SK-N-SH treated with all-trans-retinoic acid at 6 μM for 48 hours (cell line): ENCODE data around the gene CRISPLD2.

Experiments used
- ATAC-seq: fragments of 200-7000 bp; cut with Tn5 transposase; 3 replicates; pipeline ENCODE4 v1.9.1; 2020; ENCODE audit warnings: mild to moderate bottlenecking, moderate library complexity
- BACH2 ChIP-seq: fragments of 250-450 bp; sonication (Bioruptor Pico); IDR thresholded peaks from 2 replicates; pipeline ENCODE4 v1.9.0; 2021; ENCODE audit warnings: mild to moderate bottlenecking, borderline replicate concordance
- CSDC2 ChIP-seq: fragments of 250-450 bp; sonication (Bioruptor Pico); IDR thresholded peaks from 2 replicates; pipeline ENCODE4 v1.5.0; 2020; ENCODE audit warnings: mild to moderate bottlenecking, moderate library complexity
- CSRNP3 ChIP-seq: fragments of 250-450 bp; sonication (Bioruptor Pico); IDR thresholded peaks from 2 replicates; pipeline ENCODE4 v1.5.1; 2021; ENCODE audit warnings: mild to moderate bottlenecking, moderate library complexity
- ESRRG ChIP-seq: fragments of 250-450 bp; sonication (Bioruptor Pico); IDR thresholded peaks from 2 replicates; pipeline ENCODE4 v1.6.1; 2021; ENCODE audit warnings: mild to moderate bottlenecking
- GLIS3 ChIP-seq: fragments of 250-450 bp; sonication (Bioruptor Pico); IDR thresholded peaks from 2 replicates; pipeline ENCODE4 v1.5.0; 2020; ENCODE audit warnings: mild to moderate bottlenecking, moderate library complexity
- ISL1 ChIP-seq: fragments of 250-450 bp; sonication (Bioruptor Pico); IDR thresholded peaks from 2 replicates; pipeline ENCODE4 v2.1.2; 2022; ENCODE audit warnings: mild to moderate bottlenecking, moderate library complexity
- OSR1 ChIP-seq: fragments of 250-450 bp; sonication (Bioruptor Pico); IDR thresholded peaks from 2 replicates; pipeline ENCODE4 v1.8.0; 2022; ENCODE audit warnings: moderate library complexity, mild to moderate bottlenecking, inconsistent platforms
- PATZ1 ChIP-seq: fragments of 250-450 bp; sonication (Bioruptor Pico); IDR thresholded peaks from 2 replicates; pipeline ENCODE4 v1.8.0; 2020; ENCODE audit warnings: mild to moderate bottlenecking, moderate library complexity, borderline replicate concordance
- PPARA ChIP-seq: fragments of 250-450 bp; sonication (Bioruptor Pico); IDR thresholded peaks from 2 replicates; pipeline ENCODE4 v1.5.0; 2020; ENCODE audit warnings: mild to moderate bottlenecking, borderline replicate concordance
- RARB ChIP-seq: fragments of 250-450 bp; sonication (Bioruptor Pico); IDR thresholded peaks from 2 replicates; pipeline ENCODE4 v1.8.0; 2021; ENCODE audit warnings: mild to moderate bottlenecking, moderate library complexity
- SNAI2 ChIP-seq: fragments of 250-450 bp; sonication (Bioruptor Pico); IDR thresholded peaks from 2 replicates; pipeline ENCODE4 v1.5.0; 2020; ENCODE audit warnings: mild to moderate bottlenecking, moderate library complexity
- TCF4 ChIP-seq: fragments of 250-450 bp; sonication (Bioruptor Pico); IDR thresholded peaks from 2 replicates; pipeline ENCODE4 v1.8.0; 2021; ENCODE audit warnings: mild to moderate bottlenecking, moderate library complexity, borderline replicate concordance
- TOX ChIP-seq: fragments of 250-450 bp; sonication (Bioruptor Pico); IDR thresholded peaks from 2 replicates; pipeline ENCODE4 v1.8.0; 2021; ENCODE audit warnings: mild to moderate bottlenecking, moderate library complexity, borderline replicate concordance
- ZC3H10 ChIP-seq: fragments of 250-450 bp; sonication (Bioruptor Pico); IDR thresholded peaks from 2 replicates; pipeline ENCODE4 v1.5.1; 2021; ENCODE audit warnings: mild to moderate bottlenecking, moderate library complexity
- ZFP3 ChIP-seq: fragments of 250-450 bp; sonication (Bioruptor Pico); IDR thresholded peaks from 2 replicates; pipeline ENCODE4 v1.5.0; 2020; ENCODE audit warnings: mild to moderate bottlenecking, moderate library complexity
- ZFP30 ChIP-seq: fragments of 450-650 bp; formaldehyde crosslinking; IDR thresholded peaks from 2 replicates; pipeline ENCODE4 v1.5.0; 2022; ENCODE audit warnings: mild to moderate bottlenecking, moderate library complexity
- ZNF565 ChIP-seq: fragments of 450-650 bp; formaldehyde crosslinking; conservative IDR thresholded peaks from 2 replicates; pipeline ENCODE4 v1.5.0; 2020; ENCODE audit warnings: low read depth, mild to moderate bottlenecking, moderate library complexity
- ZNF8 ChIP-seq: fragments of 450-650 bp; formaldehyde crosslinking; IDR thresholded peaks from 2 replicates; pipeline ENCODE4 v1.5.0; 2020; ENCODE audit warnings: mild to moderate bottlenecking, moderate library complexity
- TF ChIP-seq, protein P1 (sequence below): fragments of 250-450 bp; sonication (Bioruptor Pico); IDR thresholded peaks from 2 replicates; pipeline ENCODE4 v1.5.0; 2020; ENCODE audit warnings: mild to moderate bottlenecking, moderate library complexity
- TF ChIP-seq, protein P2 (sequence below): fragments of 250-450 bp; sonication (Bioruptor Pico); IDR thresholded peaks from 2 replicates; pipeline ENCODE4 v1.8.0; 2021; ENCODE audit warnings: low read depth, mild to moderate bottlenecking, moderate library complexity, borderline replicate concordance
- TF ChIP-seq, protein P3 (sequence below): fragments of 250-450 bp; sonication (Bioruptor Pico); IDR thresholded peaks from 2 replicates; pipeline ENCODE4 v1.5.1; 2020; ENCODE audit warnings: low read depth, mild to moderate bottlenecking, moderate library complexity

The CRISPLD2 gene

GRCh38 chr16:84806890-84807258, 12.9 kb upstream of the CRISPLD2 start (continued):
- TF ChIP-seq, protein P1, sequence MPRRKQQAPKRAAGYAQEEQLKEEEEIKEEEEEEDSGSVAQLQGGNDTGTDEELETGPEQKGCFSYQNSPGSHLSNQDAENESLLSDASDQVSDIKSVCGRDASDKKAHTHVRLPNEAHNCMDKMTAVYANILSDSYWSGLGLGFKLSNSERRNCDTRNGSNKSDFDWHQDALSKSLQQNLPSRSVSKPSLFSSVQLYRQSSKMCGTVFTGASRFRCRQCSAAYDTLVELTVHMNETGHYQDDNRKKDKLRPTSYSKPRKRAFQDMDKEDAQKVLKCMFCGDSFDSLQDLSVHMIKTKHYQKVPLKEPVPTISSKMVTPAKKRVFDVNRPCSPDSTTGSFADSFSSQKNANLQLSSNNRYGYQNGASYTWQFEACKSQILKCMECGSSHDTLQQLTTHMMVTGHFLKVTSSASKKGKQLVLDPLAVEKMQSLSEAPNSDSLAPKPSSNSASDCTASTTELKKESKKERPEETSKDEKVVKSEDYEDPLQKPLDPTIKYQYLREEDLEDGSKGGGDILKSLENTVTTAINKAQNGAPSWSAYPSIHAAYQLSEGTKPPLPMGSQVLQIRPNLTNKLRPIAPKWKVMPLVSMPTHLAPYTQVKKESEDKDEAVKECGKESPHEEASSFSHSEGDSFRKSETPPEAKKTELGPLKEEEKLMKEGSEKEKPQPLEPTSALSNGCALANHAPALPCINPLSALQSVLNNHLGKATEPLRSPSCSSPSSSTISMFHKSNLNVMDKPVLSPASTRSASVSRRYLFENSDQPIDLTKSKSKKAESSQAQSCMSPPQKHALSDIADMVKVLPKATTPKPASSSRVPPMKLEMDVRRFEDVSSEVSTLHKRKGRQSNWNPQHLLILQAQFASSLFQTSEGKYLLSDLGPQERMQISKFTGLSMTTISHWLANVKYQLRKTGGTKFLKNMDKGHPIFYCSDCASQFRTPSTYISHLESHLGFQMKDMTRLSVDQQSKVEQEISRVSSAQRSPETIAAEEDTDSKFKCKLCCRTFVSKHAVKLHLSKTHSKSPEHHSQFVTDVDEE (CRISPR knock-in tag), result no peak
- TF ChIP-seq CSRNP3 (CRISPR knock-in tag) (no peak), RARB (no peak)

DNA sequence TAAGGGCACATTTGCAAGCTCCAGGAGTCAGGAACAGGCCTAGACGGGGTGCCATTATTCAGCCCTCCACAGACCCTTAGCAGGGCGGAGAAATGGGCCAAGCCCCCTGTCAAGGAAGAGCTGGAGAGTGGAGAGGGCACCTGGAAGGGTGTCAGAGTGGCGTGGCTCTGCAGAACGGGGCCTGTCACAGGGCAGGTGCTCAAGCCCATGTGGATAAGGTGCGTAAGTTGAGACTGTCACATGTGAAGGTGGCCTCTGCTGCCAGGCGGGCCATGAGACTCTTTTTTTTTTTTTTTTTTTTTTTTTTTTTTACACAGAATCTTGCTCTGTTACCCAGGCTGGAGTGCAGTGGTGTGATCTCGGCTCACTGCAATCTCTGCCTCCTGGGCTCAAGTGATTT, 12.0 kb upstream of the CRISPLD2 start:
- TF ChIP-seq ZNF8 (CRISPR knock-in tag) (no peak), SNAI2 (CRISPR knock-in tag) (no peak), RARB (no peak), ESRRG (no peak), CSDC2 (CRISPR knock-in tag) (no peak), ISL1 (CRISPR knock-in tag) (no peak), ZC3H10 (CRISPR knock-in tag) (no peak), PATZ1 (no peak), ZFP3 (CRISPR knock-in tag) (no peak), ZFP30 (CRISPR knock-in tag) (no peak), ZNF565 (CRISPR knock-in tag) (no peak), OSR1 (CRISPR knock-in tag) (no peak)
- TF ChIP-seq, all 23 proteins: peak for 0
- ATAC-seq, result no peak

GRCh38 chr16:84808826-84809225, 11.0 kb upstream of the CRISPLD2 start:
- no peak for ATAC-seq
- TF ChIP-seq ZFP3 (CRISPR knock-in tag) (no peak), BACH2 (CRISPR knock-in tag) (no peak), TCF4 (no peak), SNAI2 (CRISPR knock-in tag) (no peak), ZC3H10 (CRISPR knock-in tag) (no peak), TOX (CRISPR knock-in tag) (no peak), OSR1 (CRISPR knock-in tag) (no peak), PPARA (CRISPR knock-in tag) (no peak), ZFP30 (CRISPR knock-in tag) (no peak), RARB (no peak), GLIS3 (no peak), ZNF565 (CRISPR knock-in tag) (no peak)
- TF ChIP-seq, protein P1 (CRISPR knock-in tag), result no peak

DNA sequence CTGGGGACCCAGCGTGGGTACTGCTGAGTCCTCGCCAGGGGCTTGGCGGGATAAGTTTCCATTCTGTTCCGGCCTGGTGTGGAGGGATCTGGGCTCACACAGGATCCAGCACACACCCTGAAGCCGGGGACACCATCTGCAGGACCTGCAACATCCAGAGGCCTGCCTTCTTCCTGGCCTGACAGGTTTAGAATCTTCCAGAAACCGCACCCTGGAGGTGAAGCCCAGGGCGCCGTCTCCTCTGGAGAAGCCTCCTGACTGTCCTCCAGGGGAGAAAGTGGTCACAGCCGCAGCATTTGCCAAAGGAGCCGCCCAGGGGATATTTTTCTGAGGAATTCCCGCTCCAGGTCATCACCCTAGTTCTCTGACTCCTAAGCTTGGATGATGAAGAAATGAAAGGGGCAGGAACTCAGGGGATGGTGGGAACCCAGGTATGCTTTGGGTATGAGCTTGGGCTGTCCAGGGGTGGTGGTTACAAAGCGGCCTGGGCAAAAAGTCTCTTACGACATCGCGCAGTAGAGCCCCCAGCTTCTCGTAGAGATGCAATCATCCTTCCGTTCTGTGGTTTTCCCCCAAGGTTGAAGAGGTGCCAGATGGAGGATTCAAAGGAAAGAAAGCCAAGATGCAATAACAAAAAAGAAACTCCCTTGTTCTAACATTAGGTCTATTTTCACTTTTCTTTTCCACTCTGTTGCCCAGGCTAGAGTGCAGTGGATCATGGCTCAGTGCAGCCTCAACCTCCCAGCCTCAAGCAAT, 9.1 kb upstream of the CRISPLD2 start:
- ATAC-seq, result no peak
- TF ChIP-seq GLIS3, result no peak
- TF ChIP-seq, protein P2, sequence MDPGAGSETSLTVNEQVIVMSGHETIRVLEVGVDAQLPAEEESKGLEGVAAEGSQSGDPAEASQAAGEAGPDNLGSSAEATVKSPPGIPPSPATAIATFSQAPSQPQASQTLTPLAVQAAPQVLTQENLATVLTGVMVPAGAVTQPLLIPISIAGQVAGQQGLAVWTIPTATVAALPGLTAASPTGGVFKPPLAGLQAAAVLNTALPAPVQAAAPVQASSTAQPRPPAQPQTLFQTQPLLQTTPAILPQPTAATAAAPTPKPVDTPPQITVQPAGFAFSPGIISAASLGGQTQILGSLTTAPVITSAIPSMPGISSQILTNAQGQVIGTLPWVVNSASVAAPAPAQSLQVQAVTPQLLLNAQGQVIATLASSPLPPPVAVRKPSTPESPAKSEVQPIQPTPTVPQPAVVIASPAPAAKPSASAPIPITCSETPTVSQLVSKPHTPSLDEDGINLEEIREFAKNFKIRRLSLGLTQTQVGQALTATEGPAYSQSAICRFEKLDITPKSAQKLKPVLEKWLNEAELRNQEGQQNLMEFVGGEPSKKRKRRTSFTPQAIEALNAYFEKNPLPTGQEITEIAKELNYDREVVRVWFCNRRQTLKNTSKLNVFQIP (CRISPR knock-in tag), result no peak
- no peak for TF ChIP-seq SNAI2 (CRISPR knock-in tag)
- TF ChIP-seq, protein P3, sequence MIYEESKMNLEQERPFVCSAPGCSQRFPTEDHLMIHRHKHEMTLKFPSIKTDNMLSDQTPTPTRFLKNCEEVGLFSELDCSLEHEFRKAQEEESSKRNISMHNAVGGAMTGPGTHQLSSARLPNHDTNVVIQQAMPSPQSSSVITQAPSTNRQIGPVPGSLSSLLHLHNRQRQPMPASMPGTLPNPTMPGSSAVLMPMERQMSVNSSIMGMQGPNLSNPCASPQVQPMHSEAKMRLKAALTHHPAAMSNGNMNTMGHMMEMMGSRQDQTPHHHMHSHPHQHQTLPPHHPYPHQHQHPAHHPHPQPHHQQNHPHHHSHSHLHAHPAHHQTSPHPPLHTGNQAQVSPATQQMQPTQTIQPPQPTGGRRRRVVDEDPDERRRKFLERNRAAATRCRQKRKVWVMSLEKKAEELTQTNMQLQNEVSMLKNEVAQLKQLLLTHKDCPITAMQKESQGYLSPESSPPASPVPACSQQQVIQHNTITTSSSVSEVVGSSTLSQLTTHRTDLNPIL (CRISPR knock-in tag), result no peak
- TF ChIP-seq ZNF565 (CRISPR knock-in tag), result no peak
- no peak for TF ChIP-seq OSR1 (CRISPR knock-in tag)
- no peak for TF ChIP-seq TCF4
- no peak for TF ChIP-seq ZFP3 (CRISPR knock-in tag)
